Prostate gland (tissue), 2 donors: ENCODE measurements around the gene PDE8B.

ENCODE experiments used
- POLR2A ChIP-seq: fragments of 450-650 bp; IDR thresholded peaks from one replicate; pipeline ENCODE4 v1.6.1; 2016; ENCODE audit warnings: antibody characterized with exemption, mild to moderate bottlenecking
- TF ChIP-seq, protein P1 (sequence below), 4 experiments: fragments of 200-600 bp in 2 of 4; fragments of 450-650 bp in 2 of 4; sonication (generic) in 2 of 4; IDR thresholded peaks; 1 replicate in 3 of 4; 2 replicates in 1 of 4; pipeline ENCODE4 v1.5.1; 2016 to 2019; ENCODE audit warnings: antibody characterized with exemption in 4 of 4, mild to moderate bottlenecking in 2 of 4, moderate library complexity in 2 of 4

DNA sequence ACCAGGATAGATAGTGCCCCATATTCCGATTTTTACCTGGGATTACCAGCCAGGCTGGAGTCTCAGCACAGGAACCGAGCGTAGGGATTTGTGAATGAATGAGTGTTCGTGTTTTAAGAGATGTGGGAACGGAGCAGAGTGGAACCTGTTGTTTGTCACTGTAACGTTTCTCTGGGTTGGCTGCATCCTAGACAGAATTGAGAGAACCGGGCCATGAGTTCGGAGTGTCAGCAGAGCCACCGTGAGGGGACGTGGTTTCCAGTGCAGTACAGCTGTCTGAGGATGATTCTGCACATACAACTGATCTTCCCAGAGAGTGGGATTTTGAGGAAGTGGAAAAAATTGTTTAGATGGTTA lies 1.2 kb downstream of the PDE8B start:
- TF ChIP-seq, protein P1, sequence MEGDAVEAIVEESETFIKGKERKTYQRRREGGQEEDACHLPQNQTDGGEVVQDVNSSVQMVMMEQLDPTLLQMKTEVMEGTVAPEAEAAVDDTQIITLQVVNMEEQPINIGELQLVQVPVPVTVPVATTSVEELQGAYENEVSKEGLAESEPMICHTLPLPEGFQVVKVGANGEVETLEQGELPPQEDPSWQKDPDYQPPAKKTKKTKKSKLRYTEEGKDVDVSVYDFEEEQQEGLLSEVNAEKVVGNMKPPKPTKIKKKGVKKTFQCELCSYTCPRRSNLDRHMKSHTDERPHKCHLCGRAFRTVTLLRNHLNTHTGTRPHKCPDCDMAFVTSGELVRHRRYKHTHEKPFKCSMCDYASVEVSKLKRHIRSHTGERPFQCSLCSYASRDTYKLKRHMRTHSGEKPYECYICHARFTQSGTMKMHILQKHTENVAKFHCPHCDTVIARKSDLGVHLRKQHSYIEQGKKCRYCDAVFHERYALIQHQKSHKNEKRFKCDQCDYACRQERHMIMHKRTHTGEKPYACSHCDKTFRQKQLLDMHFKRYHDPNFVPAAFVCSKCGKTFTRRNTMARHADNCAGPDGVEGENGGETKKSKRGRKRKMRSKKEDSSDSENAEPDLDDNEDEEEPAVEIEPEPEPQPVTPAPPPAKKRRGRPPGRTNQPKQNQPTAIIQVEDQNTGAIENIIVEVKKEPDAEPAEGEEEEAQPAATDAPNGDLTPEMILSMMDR (IDR thresholded peaks at IDR 0.05), result no peak
- no peak for TF ChIP-seq POLR2A
